Duodenal mucosa (tissue), 2 donors: ENCODE measurements around the gene VEGFB.

Source experiments
- H3K27ac ChIP-seq: one replicate; pipeline ENCODE4 v1.7.0; 2013; ENCODE audit warnings: low read depth, low read length
- H3K27me3 ChIP-seq, 2 donors: one replicate each; pipeline ENCODE4 v1.7.0; 2013; ENCODE audit warnings: low read length in 2 of 2, control low read depth in 1 of 2; ENCODE audit not compliant: insufficient read depth in 2 of 2, control insufficient read depth in 1 of 2
- H3K36me3 ChIP-seq, 2 donors: one replicate each; pipeline ENCODE4 v1.7.0; 2013; ENCODE audit warnings: low read length in 2 of 2, control low read depth in 1 of 2; ENCODE audit not compliant: insufficient read depth in 2 of 2, control insufficient read depth in 1 of 2
- H3K4me1 ChIP-seq, 2 donors: one replicate each; pipeline ENCODE4 v1.7.0; 2013; ENCODE audit warnings: low read length in 2 of 2, control low read depth in 1 of 2; ENCODE audit not compliant: insufficient read depth in 2 of 2, control insufficient read depth in 1 of 2
- H3K4me3 ChIP-seq, 2 donors: one replicate each; pipeline ENCODE4 v1.7.0; 2013; ENCODE audit warnings: low read length in 2 of 2, low read depth in 1 of 2
- H3K9ac ChIP-seq, 2 donors: one replicate each; pipeline ENCODE4 v1.7.0; 2013; ENCODE audit warnings: low read length in 2 of 2, low read depth in 1 of 2
- H3K9me3 ChIP-seq, 2 donors: one replicate each; pipeline ENCODE4 v1.7.0; 2013; ENCODE audit warnings: low read length in 2 of 2, control low read depth in 1 of 2; ENCODE audit not compliant: control insufficient read depth in 1 of 2

Gene VEGFB

DNA sequence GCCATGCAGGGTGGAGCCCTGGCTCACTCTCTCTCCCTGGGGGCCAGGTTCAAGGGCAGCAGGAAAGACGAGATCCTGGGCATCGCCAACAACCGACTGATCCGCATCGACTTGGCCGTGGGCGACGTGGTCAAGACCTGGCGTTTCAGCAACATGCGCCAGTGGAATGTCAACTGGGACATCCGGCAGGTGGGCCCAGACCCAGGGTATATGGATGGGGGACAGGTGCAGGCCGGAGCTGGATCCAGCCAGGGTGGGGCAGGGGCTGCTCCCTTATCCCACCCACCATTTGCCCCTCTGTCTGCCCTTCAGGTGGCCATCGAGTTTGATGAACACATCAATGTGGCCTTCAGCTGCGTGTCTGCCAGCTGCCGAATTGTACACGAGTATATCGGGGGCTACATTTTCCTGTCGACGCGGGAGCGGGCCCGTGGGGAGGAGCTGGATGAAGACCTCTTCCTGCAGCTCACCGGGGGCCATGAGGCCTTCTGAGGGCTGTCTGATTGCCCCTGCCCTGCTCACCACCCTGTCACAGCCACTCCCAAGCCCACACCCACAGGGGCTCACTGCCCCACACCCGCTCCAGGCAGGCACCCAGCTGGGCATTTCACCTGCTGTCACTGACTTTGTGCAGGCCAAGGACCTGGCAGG lies 11.3 kb upstream of the VEGFB start:
- Histone ChIP-seq H3K4me1 (peaks cover 25 to 34% of the 10 kb centered on the region in 2 donors), H3K27me3 (no peaks in the 10 kb centered on the region), H3K27ac (peak overlapping the region; percentile 42), H3K9ac (no peak overlapping the region), H3K36me3 (peaks cover 9 to 35% of the 10 kb centered on the region in 2 donors), H3K4me3 (no peak overlapping the region), H3K9me3 (no peaks in the 10 kb centered on the region)

DNA sequence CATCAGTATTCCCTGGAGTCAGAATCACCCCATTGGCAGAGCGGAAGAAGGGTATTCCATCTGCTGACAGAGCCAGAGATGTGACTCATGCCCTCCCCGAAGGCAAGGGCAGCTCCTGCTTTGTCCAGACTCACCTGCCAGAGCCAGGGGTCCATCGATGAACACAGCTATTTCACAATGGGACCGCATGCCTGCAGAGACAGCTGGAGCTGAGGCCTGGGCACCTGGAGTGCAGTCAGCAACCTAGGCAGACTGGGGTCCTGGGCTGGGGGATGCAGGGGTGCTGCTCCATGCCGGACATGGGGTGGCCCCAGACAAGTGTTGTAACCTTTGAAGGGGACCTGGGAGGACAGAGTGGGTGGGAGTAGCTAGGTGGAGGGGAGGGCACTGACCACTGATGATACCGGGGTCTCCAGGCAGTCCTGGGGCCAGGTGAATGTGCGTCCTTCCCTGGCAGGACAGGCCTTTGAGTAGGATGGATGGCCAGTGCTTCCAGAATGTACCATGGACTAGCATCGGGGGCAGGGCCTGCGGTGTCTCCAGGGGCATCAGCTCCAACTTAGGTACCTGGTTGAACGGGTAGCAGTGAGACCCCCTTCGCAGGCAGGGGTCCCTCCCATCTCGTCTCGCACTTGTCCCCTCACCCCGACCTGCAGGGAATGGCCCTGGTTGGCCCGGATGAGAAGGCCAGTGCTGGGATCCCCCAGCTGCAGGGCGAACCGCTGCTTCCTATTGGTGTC lies 10.1 kb upstream of the VEGFB start:
- Histone ChIP-seq H3K9me3 (no peaks in the 10 kb centered on the region), H3K27ac (no peak overlapping the region), H3K27me3 (no peaks in the 10 kb centered on the region), H3K4me3 (no peak overlapping the region), H3K36me3 (peaks cover 9 to 32% of the 10 kb centered on the region in 2 donors), H3K4me1 (peaks cover 21 to 37% of the 10 kb centered on the region in 2 donors), H3K9ac (no peak overlapping the region)

DNA sequence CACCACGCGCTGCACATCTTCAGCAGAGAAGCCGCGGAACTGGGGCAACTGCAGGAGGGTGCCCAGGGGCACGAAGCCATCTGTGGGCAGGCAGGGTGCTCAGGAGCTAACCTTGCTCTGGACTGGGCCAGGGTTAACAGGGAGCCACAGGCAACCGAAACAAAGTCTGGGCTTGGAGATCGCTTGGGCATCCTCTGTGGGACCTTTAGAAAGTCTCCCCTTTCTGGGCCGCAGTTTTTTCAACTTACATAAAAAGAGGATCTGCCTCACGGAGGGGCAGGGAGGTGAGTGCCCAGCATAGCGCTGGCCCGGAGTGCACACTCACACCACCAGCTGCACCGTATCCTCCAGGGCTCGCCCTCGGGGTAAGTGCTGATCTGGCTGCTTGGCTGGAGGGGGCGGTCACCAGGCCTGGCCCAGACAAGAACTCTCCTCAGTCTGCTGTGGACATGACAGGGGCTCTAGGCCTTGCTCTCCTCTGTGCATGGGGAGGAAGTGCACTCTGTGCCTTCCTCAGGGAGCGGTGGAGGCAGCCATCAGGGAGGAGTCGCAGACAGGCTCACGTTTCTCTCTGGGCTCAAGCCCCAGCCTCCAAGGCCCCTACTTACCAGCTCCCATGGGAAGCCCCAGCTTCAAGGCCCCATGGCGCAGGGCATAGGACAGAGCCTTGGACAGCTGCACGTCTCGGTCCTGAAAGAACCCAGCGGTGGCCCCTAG lies 9.3 kb upstream of the VEGFB start:
- Histone ChIP-seq H3K27me3 (no peaks in the 10 kb centered on the region), H3K9ac (peak overlapping the region; percentile 69 to 97), H3K36me3 (peaks cover 9 to 29% of the 10 kb centered on the region in 2 donors), H3K4me1 (peaks cover 28 to 44% of the 10 kb centered on the region in 2 donors), H3K9me3 (no peaks in the 10 kb centered on the region), H3K27ac (peak overlapping the region; percentile 90), H3K4me3 (peak overlapping the region; percentile 82 to 84)

DNA sequence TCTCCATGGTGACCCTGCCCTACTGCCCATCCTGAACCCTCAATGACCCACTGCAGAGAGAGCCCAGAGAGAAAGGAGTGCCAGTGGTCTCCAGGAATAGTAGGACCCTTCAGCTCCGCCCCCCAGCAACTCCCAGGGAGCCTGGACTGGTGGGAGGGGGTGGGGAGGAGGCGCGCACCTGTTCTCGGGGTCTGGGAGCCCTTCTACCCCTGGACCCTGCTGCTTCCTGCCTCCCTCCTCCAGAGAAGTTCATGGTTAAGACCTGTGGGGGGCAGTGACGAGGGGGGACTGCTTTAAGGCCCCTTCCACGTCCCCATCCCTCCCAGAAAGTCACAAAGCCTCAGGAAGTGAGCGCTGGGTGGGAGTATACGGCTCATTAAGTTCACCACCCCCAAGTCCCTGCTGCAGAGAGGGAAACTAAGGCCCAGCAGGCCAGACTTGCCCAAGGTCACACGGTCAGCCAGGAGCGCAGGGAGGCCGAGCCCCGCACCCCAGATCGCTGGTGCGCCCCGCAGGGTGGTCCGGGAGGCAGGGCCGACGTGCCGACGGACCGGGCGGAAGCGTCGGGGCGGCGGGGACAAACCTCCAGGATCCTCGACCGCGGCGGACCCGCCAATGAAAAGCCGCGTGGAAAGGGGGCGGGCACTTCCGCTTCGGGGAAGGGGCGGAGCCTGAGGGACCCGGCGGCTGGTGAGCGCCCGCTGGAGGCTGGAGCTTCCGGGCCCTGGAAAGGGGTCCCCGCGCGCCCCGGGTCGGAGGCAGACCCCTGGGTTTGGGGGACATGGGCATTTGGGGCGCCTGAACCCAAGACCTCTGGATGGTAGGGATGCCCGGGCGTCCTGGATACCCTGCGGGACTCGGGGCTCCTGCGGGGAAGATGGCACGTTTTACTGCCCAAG lies 8.5 kb upstream of the VEGFB start, which contains the start of the genes NUDT22 and TRPT1:
Gene NUDT22 (plus strand): TSS at position 667 of the 899 bp plus-strand sequence. CDS start 379 bp downstream, outside the sequence.
Gene TRPT1 (minus strand): TSS at position 579 of the 899 bp plus-strand sequence. CDS start 326 bp downstream, at position 253.
- Histone ChIP-seq H3K9me3 (no peaks in the 10 kb centered on the region), H3K27me3 (no peaks in the 10 kb centered on the region), H3K36me3 (peaks cover 4 to 21% of the 10 kb centered on the region in 2 donors), H3K4me1 (peaks cover 29 to 44% of the 10 kb centered on the region in 2 donors), H3K9ac (peak within 1 kb of the TSS; percentile 97 to 100), H3K4me3 (peak within 1 kb of the TSS; percentile 82 to 84), H3K27ac (peak within 1 kb of the TSS; percentile 90)

DNA sequence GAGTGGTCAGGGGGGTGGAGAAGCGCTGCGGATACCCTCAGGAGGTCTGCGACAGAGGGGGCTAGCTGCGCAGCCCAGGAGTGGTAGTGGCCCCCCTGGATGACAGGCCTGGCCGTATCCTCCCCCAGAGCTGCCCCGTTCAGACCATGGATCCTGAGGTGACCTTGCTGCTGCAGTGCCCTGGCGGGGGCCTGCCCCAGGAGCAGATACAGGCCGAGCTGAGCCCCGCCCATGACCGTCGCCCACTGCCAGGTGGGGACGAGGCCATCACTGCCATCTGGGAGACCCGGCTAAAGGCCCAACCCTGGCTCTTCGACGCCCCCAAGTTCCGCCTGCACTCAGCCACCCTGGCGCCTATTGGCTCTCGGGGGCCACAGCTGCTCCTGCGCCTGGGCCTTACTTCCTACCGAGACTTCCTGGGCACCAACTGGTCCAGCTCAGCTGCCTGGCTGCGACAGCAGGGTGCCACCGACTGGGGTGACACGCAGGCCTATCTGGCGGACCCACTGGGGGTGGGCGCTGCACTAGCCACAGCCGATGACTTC lies 7.8 kb upstream of the VEGFB start:
- H3K4me1 ChIP-seq = peaks cover 30 to 51% of the 10 kb centered on the region in 2 donors
- peaks cover 0 to 17% of the 10 kb centered on the region in 2 donors for H3K36me3 ChIP-seq
- H3K9ac ChIP-seq = peak overlapping the region; percentile 97 to 100
- H3K27ac ChIP-seq = peak overlapping the region; percentile 90
- H3K9me3 ChIP-seq = no peaks in the 10 kb centered on the region
- peak overlapping the region; percentile 82 to 84 for H3K4me3 ChIP-seq
- no peaks in the 10 kb centered on the region for H3K27me3 ChIP-seq

DNA sequence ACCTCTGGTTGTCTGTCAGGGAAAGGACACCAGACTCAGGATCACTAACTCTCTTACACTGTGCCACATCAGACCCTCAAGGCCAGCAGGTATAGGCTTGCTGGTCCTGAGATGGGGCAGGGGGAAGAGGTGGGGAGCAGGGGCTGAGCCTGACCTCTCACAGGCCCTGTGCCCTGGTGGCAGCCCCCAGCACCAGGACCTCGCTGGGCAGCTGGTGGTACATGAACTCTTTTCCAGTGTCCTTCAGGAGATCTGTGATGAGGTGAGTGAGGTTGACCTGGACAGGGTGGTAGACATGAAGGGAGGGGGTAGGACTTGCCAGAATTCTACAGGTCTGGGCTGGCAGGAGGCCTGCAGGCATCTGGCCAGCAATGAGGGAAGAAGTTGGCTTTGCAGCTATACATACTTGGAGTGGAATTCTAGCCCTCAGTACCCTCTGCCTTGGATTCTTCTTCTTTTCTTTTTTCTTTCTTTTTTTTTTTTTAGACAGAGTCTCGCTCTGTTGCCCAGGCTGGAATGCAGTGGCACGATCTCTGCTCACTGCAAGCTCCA lies 6.9 kb upstream of the VEGFB start:
- Histone ChIP-seq H3K9ac (peak overlapping the region; percentile 97 to 100), H3K9me3 (no peaks in the 10 kb centered on the region), H3K4me3 (peak overlapping the region; percentile 82 to 84), H3K27me3 (no peaks in the 10 kb centered on the region), H3K36me3 (peaks cover 0 to 17% of the 10 kb centered on the region in 2 donors), H3K4me1 (peaks cover 36 to 59% of the 10 kb centered on the region in 2 donors), H3K27ac (peak overlapping the region; percentile 90)

DNA sequence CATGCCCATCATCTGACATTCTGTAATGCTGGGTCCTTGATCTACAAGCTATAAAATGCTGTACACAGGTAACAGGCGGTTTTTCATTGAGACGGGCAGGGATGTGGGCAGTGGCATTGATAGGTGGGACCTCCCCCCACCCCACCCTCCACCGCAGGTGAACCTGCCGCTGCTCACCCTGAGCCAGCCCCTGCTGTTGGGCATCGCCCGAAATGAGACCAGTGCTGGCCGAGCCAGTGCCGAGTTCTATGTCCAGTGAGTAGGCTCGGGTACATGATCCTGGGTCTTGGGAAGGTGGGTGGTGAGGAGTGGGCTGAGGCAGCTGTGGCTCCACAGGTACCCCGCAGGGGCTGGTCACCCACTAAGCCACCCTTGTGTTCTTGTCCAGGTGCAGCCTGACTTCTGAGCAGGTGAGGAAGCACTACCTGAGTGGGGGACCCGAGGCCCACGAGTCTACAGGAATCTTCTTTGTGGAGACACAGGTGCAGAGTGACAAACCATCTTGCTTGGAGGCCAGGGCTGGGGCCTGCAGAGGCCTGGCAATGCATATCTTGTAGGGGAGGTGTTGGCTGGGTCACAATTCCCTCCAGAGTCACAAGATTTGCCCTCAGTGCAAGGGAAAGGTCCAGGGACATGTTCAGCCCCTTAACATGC lies 5.2 kb upstream of the VEGFB start:
- Histone ChIP-seq H3K9ac (peak overlapping the region; percentile 66 to 90), H3K27me3 (no peaks in the 10 kb centered on the region), H3K4me3 (peak overlapping the region; percentile 83 to 86), H3K36me3 (peaks cover 0 to 2% of the 10 kb centered on the region in 2 donors), H3K9me3 (no peaks in the 10 kb centered on the region), H3K4me1 (peaks cover 44 to 66% of the 10 kb centered on the region in 2 donors), H3K27ac (no peak overlapping the region)

DNA sequence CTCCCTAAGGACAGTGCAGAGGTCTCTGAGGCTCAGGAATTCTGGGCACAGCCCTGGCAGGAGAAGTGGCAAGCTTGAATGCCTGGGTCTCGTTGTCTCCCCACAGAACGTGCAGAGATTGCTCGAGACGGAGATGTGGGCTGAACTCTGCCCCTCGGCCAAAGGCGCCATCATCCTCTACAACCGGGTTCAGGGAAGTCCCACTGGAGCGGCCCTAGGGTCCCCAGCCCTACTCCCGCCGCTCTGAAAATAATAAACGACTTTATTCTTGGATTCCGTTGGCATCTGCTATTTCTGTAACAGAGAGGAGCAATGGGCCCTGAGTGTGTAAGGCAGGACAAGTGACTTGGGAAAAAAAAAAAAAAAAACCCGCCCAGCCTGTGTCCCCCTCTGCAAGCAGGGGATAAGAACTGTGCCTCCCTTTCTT lies 4.6 kb upstream of the VEGFB start:
- Histone ChIP-seq H3K27me3 (no peaks in the 10 kb centered on the region), H3K4me1 (peaks cover 43 to 62% of the 10 kb centered on the region in 2 donors), H3K27ac (peak overlapping the region; percentile 84), H3K36me3 (no peaks in the 10 kb centered on the region), H3K9ac (peak overlapping the region; percentile 66 to 90), H3K4me3 (peak overlapping the region; percentile 83 to 86), H3K9me3 (no peaks in the 10 kb centered on the region)
